Measurements from ENCODE around the gene PCDH15. TPM values are rescaled to one million over a fixed set of nuclear protein-coding genes. Genes with fewer than 3 reads are reported as not detected.

The PCDH15 gene
- total and polyA plus RNA-seq, 2 experiments from 2014 or later, result 0.29 to 0.66 TPM

DNA sequence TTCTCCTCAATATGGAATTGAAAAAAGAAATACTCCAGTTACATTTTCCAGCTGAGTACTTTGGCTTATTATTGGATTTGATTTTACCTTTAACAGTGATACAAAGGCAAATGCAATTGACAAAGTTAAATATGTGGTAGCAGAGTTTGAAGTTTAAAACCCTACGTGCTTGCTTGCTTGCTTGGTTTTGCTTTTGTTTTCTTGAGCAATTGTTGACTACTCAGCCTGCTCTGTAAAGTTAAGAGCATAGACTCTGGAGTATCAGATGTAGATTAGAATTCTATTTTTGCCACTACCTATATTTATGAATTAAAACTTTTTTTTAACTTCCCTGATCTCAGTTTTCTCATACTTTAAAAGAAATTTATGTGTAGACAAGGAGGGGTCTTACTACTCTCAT lies 51.4 kb downstream of the PCDH15 start:
- DNase-seq (ENCODE audit: low spot score), result no peak
- Mint-ChIP-seq H3K4me3 (no peak overlapping the region), H3K27ac (no peak overlapping the region), H3K27me3 (ENCODE audit: insufficient read depth, low read depth, poor library complexity) (no peaks in the 10 kb centered on the region), H3K4me1 (peaks cover 5% of the 10 kb centered on the region; the same call in 2 of the 3 replicates), H3K9me3 (no peaks in the 10 kb centered on the region), H3K36me3 (ENCODE audit: low read depth) (no peaks in the 10 kb centered on the region)
- no peaks in the 10 kb centered on the region for H3K79me2 ChIP-seq (replicated peaks; ENCODE audit: insufficient read depth)
- no peaks in the 10 kb centered on the region for H4K20me1 ChIP-seq (replicated peaks; ENCODE audit: insufficient read depth)
- no peaks in the 10 kb centered on the region for H3K27me3 ChIP-seq (ENCODE audit: insufficient read depth)
- no peak overlapping the region for H2AFZ ChIP-seq
- no peaks in the 10 kb centered on the region for H3K36me3 ChIP-seq (ENCODE audit: insufficient read depth)
- no peak overlapping the region for H3K4me3 ChIP-seq
- H3K27ac ChIP-seq (ENCODE audit: low read depth), result no peak overlapping the region
- H3K4me1 ChIP-seq (ENCODE audit: insufficient read depth), result no peaks in the 10 kb centered on the region
- no peak for TF ChIP-seq NANOG (IDR thresholded peaks at IDR 0.05; ENCODE audit: borderline replicate concordance)
- TF ChIP-seq POLR2AphosphoS5 (IDR thresholded peaks at IDR 0.05; ENCODE audit: low read depth), result no peak
- TF ChIP-seq, protein P1, sequence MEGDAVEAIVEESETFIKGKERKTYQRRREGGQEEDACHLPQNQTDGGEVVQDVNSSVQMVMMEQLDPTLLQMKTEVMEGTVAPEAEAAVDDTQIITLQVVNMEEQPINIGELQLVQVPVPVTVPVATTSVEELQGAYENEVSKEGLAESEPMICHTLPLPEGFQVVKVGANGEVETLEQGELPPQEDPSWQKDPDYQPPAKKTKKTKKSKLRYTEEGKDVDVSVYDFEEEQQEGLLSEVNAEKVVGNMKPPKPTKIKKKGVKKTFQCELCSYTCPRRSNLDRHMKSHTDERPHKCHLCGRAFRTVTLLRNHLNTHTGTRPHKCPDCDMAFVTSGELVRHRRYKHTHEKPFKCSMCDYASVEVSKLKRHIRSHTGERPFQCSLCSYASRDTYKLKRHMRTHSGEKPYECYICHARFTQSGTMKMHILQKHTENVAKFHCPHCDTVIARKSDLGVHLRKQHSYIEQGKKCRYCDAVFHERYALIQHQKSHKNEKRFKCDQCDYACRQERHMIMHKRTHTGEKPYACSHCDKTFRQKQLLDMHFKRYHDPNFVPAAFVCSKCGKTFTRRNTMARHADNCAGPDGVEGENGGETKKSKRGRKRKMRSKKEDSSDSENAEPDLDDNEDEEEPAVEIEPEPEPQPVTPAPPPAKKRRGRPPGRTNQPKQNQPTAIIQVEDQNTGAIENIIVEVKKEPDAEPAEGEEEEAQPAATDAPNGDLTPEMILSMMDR (conservative IDR thresholded peaks at IDR 0.05; ENCODE audit: low read depth in 2 of 2), result no peak
- TF ChIP-seq, protein P2, sequence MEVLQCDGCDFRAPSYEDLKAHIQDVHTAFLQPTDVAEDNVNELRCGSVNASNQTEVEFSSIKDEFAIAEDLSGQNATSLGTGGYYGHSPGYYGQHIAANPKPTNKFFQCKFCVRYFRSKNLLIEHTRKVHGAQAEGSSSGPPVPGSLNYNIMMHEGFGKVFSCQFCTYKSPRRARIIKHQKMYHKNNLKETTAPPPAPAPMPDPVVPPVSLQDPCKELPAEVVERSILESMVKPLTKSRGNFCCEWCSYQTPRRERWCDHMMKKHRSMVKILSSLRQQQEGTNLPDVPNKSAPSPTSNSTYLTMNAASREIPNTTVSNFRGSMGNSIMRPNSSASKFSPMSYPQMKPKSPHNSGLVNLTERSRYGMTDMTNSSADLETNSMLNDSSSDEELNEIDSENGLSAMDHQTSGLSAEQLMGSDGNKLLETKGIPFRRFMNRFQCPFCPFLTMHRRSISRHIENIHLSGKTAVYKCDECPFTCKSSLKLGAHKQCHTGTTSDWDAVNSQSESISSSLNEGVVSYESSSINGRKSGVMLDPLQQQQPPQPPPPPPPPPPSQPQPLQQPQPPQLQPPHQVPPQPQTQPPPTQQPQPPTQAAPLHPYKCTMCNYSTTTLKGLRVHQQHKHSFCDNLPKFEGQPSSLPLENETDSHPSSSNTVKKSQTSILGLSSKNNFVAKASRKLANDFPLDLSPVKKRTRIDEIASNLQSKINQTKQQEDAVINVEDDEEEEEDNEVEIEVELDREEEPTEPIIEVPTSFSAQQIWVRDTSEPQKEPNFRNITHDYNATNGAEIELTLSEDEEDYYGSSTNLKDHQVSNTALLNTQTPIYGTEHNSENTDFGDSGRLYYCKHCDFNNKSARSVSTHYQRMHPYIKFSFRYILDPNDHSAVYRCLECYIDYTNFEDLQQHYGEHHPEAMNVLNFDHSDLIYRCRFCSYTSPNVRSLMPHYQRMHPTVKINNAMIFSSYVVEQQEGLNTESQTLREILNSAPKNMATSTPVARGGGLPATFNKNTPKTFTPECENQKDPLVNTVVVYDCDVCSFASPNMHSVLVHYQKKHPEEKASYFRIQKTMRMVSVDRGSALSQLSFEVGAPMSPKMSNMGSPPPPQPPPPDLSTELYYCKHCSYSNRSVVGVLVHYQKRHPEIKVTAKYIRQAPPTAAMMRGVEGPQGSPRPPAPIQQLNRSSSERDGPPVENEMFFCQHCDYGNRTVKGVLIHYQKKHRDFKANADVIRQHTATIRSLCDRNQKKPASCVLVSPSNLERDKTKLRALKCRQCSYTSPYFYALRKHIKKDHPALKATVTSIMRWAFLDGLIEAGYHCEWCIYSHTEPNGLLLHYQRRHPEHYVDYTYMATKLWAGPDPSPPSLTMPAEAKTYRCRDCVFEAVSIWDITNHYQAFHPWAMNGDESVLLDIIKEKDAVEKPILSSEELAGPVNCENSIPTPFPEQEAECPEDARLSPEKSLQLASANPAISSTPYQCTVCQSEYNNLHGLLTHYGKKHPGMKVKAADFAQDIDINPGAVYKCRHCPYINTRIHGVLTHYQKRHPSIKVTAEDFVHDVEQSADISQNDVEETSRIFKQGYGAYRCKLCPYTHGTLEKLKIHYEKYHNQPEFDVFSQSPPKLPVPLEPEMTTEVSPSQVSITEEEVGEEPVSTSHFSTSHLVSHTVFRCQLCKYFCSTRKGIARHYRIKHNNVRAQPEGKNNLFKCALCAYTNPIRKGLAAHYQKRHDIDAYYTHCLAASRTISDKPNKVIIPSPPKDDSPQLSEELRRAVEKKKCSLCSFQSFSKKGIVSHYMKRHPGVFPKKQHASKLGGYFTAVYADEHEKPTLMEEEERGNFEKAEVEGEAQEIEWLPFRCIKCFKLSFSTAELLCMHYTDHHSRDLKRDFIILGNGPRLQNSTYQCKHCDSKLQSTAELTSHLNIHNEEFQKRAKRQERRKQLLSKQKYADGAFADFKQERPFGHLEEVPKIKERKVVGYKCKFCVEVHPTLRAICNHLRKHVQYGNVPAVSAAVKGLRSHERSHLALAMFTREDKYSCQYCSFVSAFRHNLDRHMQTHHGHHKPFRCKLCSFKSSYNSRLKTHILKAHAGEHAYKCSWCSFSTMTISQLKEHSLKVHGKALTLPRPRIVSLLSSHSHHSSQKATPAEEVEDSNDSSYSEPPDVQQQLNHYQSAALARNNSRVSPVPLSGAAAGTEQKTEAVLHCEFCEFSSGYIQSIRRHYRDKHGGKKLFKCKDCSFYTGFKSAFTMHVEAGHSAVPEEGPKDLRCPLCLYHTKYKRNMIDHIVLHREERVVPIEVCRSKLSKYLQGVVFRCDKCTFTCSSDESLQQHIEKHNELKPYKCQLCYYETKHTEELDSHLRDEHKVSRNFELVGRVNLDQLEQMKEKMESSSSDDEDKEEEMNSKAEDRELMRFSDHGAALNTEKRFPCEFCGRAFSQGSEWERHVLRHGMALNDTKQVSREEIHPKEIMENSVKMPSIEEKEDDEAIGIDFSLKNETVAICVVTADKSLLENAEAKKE (CRISPR knock-in tag; IDR thresholded peaks at IDR 0.05), result no peak
- no peak for TF ChIP-seq EZH2phosphoT487 (IDR thresholded peaks at IDR 0.05; ENCODE audit: unreplicated experiment)
- no peak for TF ChIP-seq ZNF331 (CRISPR knock-in tag; IDR thresholded peaks at IDR 0.05; ENCODE audit: low read depth)
- TF ChIP-seq, protein P3, sequence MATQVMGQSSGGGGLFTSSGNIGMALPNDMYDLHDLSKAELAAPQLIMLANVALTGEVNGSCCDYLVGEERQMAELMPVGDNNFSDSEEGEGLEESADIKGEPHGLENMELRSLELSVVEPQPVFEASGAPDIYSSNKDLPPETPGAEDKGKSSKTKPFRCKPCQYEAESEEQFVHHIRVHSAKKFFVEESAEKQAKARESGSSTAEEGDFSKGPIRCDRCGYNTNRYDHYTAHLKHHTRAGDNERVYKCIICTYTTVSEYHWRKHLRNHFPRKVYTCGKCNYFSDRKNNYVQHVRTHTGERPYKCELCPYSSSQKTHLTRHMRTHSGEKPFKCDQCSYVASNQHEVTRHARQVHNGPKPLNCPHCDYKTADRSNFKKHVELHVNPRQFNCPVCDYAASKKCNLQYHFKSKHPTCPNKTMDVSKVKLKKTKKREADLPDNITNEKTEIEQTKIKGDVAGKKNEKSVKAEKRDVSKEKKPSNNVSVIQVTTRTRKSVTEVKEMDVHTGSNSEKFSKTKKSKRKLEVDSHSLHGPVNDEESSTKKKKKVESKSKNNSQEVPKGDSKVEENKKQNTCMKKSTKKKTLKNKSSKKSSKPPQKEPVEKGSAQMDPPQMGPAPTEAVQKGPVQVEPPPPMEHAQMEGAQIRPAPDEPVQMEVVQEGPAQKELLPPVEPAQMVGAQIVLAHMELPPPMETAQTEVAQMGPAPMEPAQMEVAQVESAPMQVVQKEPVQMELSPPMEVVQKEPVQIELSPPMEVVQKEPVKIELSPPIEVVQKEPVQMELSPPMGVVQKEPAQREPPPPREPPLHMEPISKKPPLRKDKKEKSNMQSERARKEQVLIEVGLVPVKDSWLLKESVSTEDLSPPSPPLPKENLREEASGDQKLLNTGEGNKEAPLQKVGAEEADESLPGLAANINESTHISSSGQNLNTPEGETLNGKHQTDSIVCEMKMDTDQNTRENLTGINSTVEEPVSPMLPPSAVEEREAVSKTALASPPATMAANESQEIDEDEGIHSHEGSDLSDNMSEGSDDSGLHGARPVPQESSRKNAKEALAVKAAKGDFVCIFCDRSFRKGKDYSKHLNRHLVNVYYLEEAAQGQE (IDR thresholded peaks at IDR 0.05; ENCODE audit: unreplicated experiment), result no peak
- ATAC-seq, result no peak
- H3F3A ChIP-seq (replicated peaks; ENCODE audit: low read depth), result no peaks in the 10 kb centered on the region
- H3K9me2 ChIP-seq (ENCODE audit: insufficient read depth), result no peaks in the 10 kb centered on the region
- H3K4me2 ChIP-seq, result no peak overlapping the region
